Lower leg skin (tissue), 3 donors: ENCODE measurements around the gene SPAAR.

Source experiments
- POLR2A ChIP-seq, 2 donors: fragments of 450-650 bp; IDR thresholded peaks; one replicate each; pipeline ENCODE4 v1.6.1; 2016 to 2017; ENCODE audit warnings: antibody characterized with exemption in 2 of 2, mild to moderate bottlenecking in 1 of 2, moderate library complexity in 1 of 2
- TF ChIP-seq, protein P1 (sequence below), 3 donors: fragments of 450-650 bp; IDR thresholded peaks; one replicate each; pipeline ENCODE4 v1.5.1; 2016; ENCODE audit warnings: antibody characterized with exemption in 3 of 3, mild to moderate bottlenecking in 3 of 3, moderate library complexity in 2 of 3

DNA sequence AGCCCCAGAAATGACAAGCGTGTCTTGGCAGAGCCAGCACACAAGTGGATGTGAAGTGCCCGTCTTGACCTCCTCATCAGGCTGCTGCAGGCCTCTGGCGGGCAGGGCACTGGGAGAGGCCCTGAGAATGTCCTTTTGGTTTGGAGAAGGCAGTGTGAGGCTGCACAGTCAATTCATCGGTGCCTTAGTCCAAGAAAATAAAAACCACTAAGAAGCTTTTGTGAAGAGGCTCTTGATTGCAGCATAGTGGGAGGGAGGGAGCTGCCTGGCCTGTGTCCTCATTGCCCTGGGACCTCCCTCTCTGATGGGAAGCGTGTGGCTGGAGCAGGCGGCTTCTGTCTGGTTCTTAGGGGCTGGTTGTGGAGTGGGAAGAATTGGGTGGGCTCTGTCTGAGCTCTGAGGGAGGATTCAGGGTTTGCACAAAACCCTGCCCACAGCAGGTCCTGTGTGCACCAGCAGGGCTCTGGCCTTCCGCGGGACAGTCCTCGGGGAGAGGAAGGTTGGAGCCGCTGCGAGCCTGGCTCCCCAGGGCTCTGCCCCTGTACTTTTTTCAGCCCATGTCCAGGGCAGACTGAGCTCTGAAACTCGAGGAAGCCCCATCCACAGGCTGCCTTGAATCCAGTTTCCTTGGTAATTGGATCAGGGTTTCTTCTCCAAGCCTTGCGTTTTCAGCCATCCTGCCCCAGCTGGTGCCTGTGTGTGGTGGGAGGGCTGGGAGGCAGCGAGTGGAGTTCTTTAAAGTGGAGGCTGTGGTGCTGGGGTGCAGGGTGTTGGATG is 2.2 kb upstream of the SPAAR start:
- TF ChIP-seq POLR2A (IDR thresholded peaks at IDR 0.05) = no peak
- TF ChIP-seq, protein P1, sequence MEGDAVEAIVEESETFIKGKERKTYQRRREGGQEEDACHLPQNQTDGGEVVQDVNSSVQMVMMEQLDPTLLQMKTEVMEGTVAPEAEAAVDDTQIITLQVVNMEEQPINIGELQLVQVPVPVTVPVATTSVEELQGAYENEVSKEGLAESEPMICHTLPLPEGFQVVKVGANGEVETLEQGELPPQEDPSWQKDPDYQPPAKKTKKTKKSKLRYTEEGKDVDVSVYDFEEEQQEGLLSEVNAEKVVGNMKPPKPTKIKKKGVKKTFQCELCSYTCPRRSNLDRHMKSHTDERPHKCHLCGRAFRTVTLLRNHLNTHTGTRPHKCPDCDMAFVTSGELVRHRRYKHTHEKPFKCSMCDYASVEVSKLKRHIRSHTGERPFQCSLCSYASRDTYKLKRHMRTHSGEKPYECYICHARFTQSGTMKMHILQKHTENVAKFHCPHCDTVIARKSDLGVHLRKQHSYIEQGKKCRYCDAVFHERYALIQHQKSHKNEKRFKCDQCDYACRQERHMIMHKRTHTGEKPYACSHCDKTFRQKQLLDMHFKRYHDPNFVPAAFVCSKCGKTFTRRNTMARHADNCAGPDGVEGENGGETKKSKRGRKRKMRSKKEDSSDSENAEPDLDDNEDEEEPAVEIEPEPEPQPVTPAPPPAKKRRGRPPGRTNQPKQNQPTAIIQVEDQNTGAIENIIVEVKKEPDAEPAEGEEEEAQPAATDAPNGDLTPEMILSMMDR (IDR thresholded peaks at IDR 0.05) = no peak
